Stimulated activated CD4-positive, alpha-beta T cell treated with anti-CD3 and anti-CD28 coated beads, Interleukin-4, amount 100 ng/mL, for 4 hours (primary cell): ENCODE data around the gene BTBD6.
"Not testable (repeated sequence)": the region's sequence is repeated elsewhere in the genome, so short reads cannot be mapped to it uniquely, and the experiment has no call there.

Experiments used
- DNase-seq, 2 experiments: peaks; one replicate each; pipeline ENCODE4 v3.0.0-alpha.2; 2020

The BTBD6 gene

DNA sequence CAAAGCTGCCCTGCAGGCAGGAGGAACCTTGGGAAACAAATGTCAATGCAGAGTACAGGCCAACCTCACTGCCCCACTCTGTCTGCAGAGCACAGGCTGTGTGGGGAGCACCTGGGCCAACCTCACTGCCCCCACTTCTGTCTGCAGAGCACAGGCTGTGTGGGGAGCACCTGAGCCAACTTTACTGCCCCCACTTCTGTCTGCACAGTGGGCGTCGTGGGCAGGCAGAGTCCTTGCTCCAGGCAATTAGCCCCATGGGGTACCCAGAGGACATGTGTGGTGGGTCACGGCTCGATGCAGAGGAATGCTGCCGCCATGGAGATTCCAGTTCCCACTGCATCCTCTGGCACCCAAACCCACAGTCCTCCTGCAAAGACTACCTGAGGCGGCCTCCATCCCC is 26.3 kb downstream of the BTBD6 start:
- no peak for DNase-seq

GRCh38 chr14:105275267-105275946 is 27.1 kb downstream of the BTBD6 start:
- DNase-seq: no peak

DNA sequence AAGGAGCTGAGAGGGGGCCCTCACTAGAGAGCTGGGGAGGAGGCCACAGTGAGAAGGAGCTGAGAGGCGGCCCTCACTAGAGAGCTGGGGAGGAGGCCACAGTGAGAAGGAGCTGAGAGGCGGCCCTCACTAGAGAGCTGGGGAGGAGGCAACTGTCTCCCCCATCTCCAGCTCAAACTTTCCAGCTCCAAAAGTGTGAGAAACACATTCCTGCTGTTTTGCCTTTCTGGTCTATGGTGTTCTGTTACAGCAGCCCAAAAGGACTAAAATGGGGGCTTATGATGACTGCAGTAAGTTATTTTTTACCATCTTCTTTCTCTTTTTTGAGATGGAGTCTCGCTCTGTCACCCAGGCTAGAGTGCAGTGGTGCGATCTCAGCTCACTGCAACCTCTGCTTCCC is 29.1 kb downstream of the BTBD6 start:
- not testable (repeated sequence) for DNase-seq

- DNase-seq: no peak
These were observed 31.5 kb downstream of the BTBD6 start for GRCh38 chr14:105279642-105280361.

GRCh38 chr14:105280525-105280924 is 32.2 kb downstream of the BTBD6 start:
- no peak for DNase-seq

DNA sequence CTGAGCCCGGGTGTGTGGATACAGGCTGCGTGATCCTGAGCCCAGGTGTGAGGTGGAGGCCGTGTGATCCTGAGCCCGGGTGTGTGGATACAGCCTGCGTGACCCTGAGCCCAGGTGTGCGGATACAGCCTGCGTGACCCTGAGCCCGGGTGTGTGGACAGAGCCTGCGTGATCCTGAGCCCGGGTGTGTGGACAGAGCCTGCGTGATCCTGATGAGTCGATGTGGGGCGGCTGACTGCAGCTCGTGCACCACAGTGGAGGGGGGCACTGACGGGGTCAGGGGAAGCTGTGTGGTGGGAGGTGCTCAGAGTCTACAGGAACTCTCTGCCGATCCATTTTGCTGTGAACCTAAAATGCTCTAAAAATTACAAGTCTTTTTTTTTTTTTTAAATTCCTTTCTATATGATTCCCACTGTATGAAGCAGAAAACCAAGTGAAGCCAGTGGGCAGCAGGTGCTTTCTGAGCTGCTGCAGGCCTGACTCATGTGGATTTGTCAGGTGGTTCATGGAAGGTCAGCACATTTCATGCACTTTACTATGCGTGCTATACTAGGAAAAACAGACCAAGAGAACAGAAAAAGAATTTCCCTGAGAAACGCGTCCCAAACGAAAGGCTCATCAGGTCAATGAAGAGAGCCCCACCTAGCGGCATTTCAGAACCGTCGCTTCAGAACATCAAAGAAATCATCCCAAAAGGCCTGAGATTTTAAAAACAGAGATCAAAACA is 33.2 kb downstream of the BTBD6 start:
- DNase-seq: peak in 1 of 2 experiments; percentile 16

DNA sequence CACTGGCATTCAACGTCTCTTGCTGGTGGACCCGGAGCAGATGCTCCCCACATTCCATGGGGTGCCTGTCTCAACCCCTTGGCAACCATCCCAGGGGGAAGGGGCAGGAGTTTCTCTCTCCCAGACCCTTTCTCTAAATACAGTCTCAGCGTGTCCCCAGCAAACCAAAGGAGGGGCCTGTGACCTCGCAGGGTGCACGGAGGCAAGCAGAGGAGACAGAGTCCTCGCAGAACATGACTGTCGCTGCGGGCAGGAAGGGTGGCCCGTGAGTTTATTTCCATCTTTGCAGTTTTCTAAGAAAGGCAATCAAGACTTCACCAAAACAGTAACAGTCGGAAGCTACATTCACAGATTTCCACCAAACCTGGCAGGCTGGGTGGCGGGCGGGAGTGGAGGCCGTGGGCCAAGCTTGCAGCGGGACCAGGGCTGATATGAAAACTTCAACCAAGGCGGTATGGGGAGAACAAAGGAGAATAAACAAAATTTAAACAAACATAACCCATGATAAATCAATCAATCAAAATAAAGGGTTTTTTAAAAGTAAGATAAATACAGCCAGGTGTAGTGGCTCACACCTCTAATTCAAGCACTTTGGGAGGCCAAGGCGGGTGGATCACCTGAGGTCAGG is 33.9 kb downstream of the BTBD6 start:
- DNase-seq: no peak

- no peak for DNase-seq
These were observed 34.7 kb downstream of the BTBD6 start for GRCh38 chr14:105283028-105283427.

GRCh38 chr14:105283899-105284298 is 35.6 kb downstream of the BTBD6 start:
- DNase-seq: no peak

- DNase-seq: no peak
These were observed 36.8 kb downstream of the BTBD6 start for GRCh38 chr14:105285174-105285573.

- DNase-seq: no peak
These were observed 38.4 kb downstream of the BTBD6 start for GRCh38 chr14:105286759-105287144.

DNA sequence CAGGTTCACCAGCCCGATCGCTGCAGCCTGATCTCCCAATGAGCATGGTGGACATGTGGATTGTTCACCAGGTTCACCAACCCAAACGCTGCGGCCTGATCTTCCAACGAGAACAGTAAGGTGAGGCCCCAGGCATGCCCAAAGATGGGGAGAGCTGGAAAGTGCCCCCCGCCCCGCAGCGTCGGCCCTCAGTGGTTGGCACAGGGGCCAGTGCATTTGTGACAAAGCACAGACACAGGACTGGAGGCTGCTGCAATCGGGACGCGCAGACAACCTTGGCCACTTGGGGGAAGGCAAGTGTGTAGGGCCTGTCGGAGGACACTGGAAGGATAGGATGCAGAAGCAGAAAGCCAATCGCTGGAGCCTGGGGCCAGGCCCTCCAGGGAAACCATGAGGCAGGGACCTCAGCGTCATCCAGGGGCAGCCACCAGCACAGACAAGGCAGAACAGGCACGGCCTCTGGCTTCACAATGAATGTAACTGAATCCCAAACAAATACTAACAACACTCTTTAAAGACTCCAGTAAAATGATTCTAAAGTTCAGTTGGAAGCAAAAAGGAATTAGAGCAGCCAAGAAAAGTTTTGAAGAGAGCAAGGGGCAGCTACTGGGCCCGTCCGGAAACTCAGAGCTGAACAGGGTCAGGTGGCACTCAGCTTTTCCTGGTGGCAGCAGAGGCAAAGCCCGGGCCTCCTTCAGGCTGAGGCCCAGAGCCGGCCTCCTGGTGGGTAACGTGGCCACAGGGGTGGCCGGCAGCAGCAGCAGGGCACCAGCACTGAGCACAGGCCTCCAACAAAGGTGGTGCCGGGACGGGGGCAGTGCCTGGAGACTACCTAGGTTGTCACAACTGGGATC is 39.1 kb downstream of the BTBD6 start:
- DNase-seq: no peak

- not testable (repeated sequence) for DNase-seq
These were observed 40.6 kb downstream of the BTBD6 start for GRCh38 chr14:105288936-105289335.

GRCh38 chr14:105290621-105291346 is 42.5 kb downstream of the BTBD6 start:
- DNase-seq: no peak

DNA sequence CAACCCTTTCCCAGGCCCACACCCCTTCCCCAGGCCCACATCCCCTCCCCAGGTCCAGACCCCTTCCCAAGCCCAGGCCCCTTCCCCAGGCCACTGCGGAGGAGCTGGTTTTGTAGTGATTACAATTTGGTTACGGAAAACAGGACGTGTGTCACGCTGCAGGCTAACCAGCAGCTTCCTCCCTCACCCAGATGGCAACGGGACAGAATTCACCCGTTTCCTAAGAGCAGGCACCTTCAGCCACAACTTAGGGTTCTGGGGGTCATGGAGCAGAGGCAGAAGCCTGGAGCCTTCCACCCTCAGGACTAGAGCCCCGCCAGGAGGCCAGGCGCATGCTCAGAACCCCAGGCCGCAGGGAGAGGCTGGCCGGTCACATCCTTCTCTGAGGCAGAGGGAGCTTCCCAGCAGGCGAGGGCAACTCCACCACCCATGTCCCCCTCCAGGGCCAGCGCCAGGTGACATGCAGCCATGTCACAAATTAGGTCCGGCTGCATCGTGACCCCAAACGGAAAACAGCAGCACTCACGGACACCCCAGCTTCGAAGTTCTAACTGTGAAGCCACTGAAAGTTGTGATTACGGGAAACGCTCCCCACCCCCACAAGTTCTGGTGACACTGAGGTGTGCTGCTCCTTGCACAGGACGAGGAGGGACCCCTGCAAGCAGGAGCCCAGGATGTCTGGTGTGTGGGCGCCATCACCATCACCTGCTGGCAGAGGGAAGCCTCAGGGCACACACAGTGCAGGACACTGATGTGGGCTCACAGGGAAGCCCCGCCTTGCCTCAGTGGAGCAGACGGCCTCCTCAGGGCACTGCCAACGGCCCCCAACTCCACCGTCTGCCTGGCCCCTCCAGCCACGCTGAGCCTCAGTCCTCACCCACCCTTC is 44.7 kb downstream of the BTBD6 start:
- no peak for DNase-seq

DNA sequence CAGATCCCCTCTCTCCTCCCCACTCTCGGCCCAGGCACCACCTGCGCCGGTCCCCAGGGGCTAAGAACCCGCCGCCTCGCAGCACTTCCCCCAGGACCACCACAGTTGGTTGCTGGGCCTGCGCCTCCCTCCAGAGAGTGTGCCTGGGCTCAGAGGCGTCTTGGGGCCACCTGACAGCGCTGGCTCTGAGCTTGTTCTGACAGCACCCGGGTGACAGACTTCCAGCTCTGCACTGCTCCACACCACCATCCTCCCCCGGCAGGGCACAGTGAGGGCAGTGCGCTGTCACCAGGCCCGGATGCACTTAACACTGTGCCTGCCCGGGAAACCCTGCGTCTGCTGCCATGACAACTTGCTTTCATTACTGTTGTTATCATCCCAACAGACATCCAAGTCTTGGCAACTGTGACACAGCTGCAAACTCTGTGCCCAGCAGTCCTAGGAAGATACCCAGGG is 45.8 kb downstream of the BTBD6 start:
- DNase-seq: peak; percentile 29 to 32

GRCh38 chr14:105297311-105297710 is 49.0 kb downstream of the BTBD6 start:
- DNase-seq: not testable (repeated sequence)

- DNase-seq: peak in 1 of 2 experiments; percentile 5
These were observed 51.6 kb downstream of the BTBD6 start for GRCh38 chr14:105299654-105300541.
